Activated T-cell treated with anti-CD3 and anti-CD28 coated beads, Interleukin-2, amount 50 U/mL, for 24 hours (primary cell): Measurements from ENCODE around the gene AARSD1.
A peak's percentile ranks its signal among the peaks of the same experiment; 100 is the strongest.
"Not testable (repeated sequence)": the region's sequence is repeated elsewhere in the genome, so short reads cannot be mapped to it uniquely, and the experiment has no call there.

Experiments
- DNase-seq: peaks from one replicate; pipeline ENCODE4 v3.0.0-alpha.2; 2020
- H3K27ac Mint-ChIP-seq: 2 replicates; pipeline ENCODE4 v1.8.0; 2020; ENCODE audit warnings: mild to moderate bottlenecking, mixed read lengths
- H3K27me3 Mint-ChIP-seq: 2 replicates; pipeline ENCODE4 v1.8.0; 2020; ENCODE audit warnings: mixed read lengths
- H3K36me3 Mint-ChIP-seq: 2 replicates; pipeline ENCODE4 v1.8.0; 2020; ENCODE audit warnings: low read depth, mixed read lengths
- H3K4me1 Mint-ChIP-seq: 2 replicates; pipeline ENCODE4 v1.8.0; 2020; ENCODE audit warnings: low read depth, mixed read lengths
- H3K4me3 Mint-ChIP-seq: 2 replicates; pipeline ENCODE4 v1.8.0; 2020; ENCODE audit warnings: mild to moderate bottlenecking, moderate library complexity, mixed read lengths
- H3K9me3 Mint-ChIP-seq: 2 replicates; pipeline ENCODE4 v1.8.0; 2020; ENCODE audit warnings: mixed read lengths

AARSD1 gene, protein sequence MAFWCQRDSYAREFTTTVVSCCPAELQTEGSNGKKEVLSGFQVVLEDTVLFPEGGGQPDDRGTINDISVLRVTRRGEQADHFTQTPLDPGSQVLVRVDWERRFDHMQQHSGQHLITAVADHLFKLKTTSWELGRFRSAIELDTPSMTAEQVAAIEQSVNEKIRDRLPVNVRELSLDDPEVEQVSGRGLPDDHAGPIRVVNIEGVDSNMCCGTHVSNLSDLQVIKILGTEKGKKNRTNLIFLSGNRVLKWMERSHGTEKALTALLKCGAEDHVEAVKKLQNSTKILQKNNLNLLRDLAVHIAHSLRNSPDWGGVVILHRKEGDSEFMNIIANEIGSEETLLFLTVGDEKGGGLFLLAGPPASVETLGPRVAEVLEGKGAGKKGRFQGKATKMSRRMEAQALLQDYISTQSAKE

DNA sequence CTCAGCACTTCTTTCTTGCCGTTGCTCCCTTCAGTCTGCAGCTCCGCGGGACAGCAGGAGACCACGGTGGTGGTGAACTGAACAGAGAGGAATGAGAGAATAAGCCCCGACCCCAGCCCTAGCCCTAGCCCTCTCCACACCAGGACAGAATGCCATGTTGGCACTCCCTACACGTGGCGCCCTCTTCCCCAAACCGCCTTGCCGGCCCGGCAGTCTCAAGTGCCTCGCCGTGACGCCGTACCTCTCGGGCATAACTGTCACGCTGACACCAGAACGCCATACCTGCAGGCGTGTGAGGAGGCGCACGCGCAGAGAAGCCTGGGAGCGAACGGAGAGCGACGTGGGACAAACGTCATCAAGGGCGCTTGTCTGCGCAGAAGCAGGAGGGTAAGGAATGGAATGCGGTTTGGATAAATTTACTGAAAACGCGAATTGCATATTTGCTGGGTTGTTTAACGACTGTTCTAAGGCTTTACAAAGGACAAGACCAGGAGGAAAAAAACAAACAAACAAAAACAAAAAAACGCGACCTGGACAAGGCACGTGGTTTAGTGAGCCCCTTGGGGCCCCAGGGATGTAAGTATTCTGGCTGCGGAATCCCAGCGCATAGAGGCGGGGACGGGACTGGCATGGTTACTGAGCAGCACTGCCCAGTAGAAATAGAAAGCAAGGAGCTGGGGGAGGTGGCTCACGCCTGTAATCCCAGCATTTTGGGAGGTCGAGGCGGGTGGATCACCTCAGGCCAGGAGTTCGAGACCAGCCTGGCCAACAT, at the start of gene AARSD1:
TSS of gene AARSD1 (minus strand) at position 294 of the 772 bp plus-strand sequence. CDS start at position 280, 14 bp downstream.
- DNase-seq, result peak; percentile 89
- peaks cover 50% of the 10 kb centered on the region for H3K36me3 Mint-ChIP-seq
- peak within 1 kb of the TSS; percentile 98 for H3K27ac Mint-ChIP-seq
- H3K27me3 Mint-ChIP-seq, result no peaks in the 10 kb centered on the region
- H3K9me3 Mint-ChIP-seq, result no peaks in the 10 kb centered on the region
- H3K4me1 Mint-ChIP-seq, result peaks cover 27% of the 10 kb centered on the region
- H3K4me3 Mint-ChIP-seq, result peak within 1 kb of the TSS; percentile 98

DNA sequence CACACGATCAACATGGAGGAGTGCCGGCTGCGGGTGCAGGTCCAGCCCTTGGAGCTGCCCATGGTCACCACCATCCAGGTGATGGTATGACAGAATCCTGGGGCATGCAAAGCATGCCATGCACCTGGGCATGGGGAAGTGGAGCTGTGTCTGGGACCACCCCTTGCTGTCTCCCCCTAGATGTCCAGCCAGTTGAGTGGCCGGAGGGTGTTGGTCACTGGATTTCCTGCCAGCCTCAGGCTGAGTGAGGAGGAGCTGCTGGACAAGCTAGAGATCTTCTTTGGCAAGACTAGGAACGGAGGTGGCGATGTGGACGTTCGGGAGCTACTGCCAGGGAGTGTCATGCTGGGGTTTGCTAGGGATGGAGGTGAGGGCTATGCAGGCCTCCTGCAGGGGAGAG, 49.0 kb upstream of the AARSD1 start:
- Mint-ChIP-seq H3K4me3 (no peak overlapping the region), H3K36me3 (peaks cover 45% of the 10 kb centered on the region), H3K9me3 (no peaks in the 10 kb centered on the region), H3K27me3 (no peaks in the 10 kb centered on the region), H3K4me1 (peaks cover 20% of the 10 kb centered on the region), H3K27ac (no peak overlapping the region)
- DNase-seq, result no peak

DNA sequence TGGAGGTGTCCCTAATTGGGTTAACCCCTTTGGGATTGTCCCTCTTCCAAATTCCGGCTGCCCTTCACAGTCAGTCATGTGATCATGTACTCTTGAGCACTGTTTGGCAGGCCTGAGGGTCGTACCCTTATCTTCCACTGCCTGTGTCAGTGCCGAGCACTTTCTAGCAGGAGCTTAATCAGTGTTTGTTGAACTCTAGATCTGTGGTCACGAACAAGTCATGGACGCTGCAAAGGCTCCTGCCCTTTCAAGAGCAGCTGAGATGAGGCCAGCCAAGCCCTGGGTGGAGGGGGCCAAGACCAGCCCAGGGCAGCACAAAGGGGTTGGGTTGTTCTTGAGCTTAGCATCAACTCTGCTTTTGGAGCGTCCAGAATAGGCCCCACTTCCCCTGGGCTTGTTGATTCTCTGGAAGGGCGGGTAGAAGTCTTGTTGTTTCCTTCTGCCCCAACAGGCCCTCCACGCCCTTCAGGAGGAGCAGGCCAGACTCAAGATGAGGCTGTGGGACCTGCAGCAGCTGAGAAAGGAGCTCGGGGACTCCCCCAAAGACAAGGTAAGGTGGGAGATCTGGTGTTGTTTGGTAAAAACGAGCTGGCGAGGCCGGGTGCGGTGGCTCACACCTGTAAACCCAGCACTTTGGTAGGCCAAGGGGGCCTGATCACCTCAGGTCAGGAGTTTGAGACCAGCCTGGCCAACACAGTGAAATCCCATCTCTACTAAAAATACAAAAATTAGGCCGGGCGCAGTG, 47.6 kb upstream of the AARSD1 start:
- H3K36me3 Mint-ChIP-seq, result peaks cover 49% of the 10 kb centered on the region
- H3K9me3 Mint-ChIP-seq, result no peaks in the 10 kb centered on the region
- peaks cover 19% of the 10 kb centered on the region for H3K4me1 Mint-ChIP-seq
- H3K4me3 Mint-ChIP-seq, result no peak overlapping the region
- H3K27me3 Mint-ChIP-seq, result no peaks in the 10 kb centered on the region
- H3K27ac Mint-ChIP-seq, result peak overlapping the region; percentile 50
- no peak for DNase-seq

DNA sequence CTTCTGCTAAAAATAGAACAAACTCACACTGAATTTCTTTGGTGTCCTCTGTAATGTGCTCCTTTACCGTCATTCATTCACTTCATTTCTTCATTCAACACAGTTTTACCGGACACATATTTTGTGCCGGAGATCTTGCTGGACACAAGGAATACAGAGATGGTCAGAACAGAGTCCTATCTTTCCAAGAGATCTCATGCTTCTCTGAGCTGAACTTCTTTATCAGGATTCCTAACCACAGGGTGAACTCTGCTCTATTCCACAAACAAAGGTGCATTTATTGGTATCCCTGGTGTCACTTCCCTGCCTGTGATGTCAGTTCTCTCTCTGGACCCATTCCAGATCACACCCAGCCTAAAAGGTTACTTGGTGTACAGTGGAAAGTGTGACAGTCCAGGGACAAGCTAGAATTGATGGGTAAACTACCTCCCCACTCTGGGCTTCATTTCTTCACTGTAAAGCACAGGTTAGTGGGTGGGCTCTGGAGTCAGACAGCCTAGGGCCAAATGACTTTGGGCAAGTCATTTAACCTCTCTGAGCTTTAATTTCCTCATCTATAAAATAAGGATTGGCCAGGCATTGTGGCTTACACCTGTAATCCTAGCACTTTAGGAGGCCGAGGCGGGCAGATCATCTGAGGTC, 46.5 kb upstream of the AARSD1 start:
- Mint-ChIP-seq H3K4me1 (peaks cover 27% of the 10 kb centered on the region), H3K36me3 (peaks cover 57% of the 10 kb centered on the region), H3K4me3 (no peak overlapping the region), H3K27me3 (no peaks in the 10 kb centered on the region), H3K9me3 (no peaks in the 10 kb centered on the region), H3K27ac (peak overlapping the region; percentile 11)
- DNase-seq, result no peak

DNA sequence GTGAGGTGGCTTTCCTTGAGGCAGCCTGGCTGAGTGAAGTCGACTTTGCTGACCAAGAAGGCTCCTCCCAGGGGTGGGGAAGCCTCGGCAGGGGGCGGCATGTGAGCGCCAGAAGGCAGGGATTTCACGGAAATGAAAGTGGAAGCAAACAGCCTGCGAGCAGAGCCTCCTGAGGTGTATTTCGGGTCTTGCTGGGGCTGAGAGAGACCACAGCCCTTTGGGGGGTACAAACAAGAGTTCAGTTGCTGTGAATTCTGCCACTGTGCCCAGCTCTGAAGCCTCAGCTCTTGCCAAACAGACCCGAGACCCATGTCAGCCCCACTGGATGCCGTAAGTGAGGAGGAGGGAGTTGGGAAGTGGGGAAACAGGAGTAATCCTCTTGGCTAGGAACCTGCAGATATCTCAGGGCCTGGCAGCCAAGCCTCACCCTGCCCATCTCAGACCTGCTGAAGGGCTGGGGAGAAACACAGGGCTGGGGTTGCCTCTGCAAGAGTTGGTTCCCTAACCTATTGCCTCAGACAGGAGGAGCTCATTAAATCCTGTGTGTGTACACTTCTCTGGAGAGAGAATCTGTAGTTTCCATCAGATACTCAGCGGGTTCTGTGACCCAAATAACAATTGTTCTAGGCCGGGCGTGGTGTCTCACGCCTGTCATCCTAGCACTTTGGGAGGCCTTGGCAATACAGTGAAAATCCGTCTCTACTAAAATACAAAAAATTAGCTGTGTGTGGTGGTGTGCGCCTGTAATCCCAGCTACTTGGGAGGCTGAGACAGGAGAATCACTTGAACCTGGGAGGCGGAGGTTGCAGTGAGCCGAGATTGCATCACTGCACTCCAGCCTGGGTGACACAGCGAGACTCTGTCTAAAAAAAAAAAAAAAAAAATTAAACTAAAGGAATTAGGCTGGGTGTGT, 42.6 kb upstream of the AARSD1 start, which contains the start of gene IFI35:
TSS of gene IFI35 (plus strand) at position 146 of the 913 bp plus-strand sequence. CDS start at position 310, 164 bp downstream.
- Mint-ChIP-seq H3K9me3 (no peaks in the 10 kb centered on the region), H3K27me3 (no peaks in the 10 kb centered on the region), H3K4me3 (peak within 1 kb of the TSS; percentile 99), H3K27ac (peak within 1 kb of the TSS; percentile 100), H3K4me1 (peaks cover 49% of the 10 kb centered on the region), H3K36me3 (peaks cover 58% of the 10 kb centered on the region)
- peak; percentile 88 for DNase-seq

DNA sequence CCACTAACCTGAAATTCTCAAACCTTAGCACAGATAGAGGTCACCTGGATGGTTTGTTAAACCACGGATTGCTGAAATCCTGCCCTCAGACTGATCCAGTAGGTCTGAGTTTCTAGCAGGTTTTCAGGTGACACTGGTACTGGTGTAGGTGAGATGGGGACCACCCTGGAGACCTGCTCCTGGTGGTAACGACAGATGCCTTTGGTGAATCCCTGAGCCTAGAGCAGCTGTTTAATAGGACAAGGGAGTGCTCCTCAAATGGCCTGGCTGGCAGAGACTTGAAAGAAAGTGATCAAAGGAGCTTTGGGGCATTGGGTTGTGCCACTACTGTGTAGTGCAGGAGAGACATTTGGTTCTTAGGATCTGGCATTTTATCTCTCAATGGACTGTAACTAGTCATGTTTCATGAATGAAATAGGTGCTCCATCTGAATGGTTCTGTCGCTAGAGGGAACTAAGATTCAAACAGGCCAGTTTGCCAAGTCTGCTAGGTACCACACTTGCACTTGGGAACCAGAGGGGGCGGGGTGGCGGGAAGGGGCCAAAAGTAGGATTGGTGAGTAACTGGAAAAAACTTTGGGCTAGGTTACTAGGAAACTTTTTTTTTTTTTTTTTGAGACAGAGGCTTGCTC, 39.4 kb upstream of the AARSD1 start:
- Mint-ChIP-seq H3K9me3 (no peaks in the 10 kb centered on the region), H3K4me3 (no peak overlapping the region), H3K4me1 (peaks cover 52% of the 10 kb centered on the region), H3K36me3 (peaks cover 82% of the 10 kb centered on the region), H3K27me3 (no peaks in the 10 kb centered on the region), H3K27ac (peak overlapping the region; percentile 100)
- no peak for DNase-seq

DNA sequence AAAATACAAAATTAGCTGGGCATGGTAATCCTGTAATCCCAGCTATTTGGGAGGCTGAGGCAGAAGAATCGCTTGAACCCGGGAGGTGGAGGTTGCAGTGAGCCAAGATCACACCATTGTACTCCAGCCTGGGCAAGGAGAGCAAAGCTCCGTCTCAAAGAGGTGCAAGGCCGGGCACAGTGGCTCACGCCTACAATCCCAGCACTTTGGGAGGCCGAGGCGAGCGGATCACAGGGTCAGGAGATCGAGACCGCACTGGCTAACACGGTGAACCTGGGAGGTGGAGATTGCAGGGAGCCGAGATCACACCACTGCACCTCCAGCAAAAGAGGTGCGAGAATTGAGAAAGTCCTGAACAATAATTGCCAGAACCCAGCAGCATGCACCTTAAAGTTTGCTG, 36.6 kb upstream of the AARSD1 start:
- Mint-ChIP-seq H3K4me1 (peaks cover 53% of the 10 kb centered on the region), H3K36me3 (peaks cover 73% of the 10 kb centered on the region)

DNA sequence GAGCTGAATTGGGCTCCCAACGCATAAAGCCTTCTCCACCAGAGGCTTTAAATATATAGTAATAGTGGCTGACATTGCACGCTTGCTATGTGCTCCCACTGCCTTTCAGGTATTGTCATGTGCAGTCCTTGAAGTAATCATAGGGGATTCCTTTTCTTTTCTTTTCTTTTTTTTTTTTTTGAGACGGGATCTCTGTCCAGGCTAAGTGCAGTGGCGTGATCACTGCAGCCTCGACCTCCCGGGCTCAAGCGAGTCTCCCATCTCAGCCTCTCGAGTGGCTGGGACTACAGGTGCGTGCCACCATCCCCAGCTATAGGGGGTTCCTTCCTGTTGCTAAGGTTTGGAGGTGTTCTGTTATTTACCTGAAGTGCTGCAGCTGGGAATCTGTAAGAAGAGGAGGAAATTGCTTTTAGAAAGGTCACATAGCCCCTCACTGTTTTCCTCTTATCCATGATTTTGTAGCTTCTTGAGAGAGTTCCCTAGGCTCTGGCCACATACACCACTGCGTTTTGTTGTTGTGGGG, 34.8 kb upstream of the AARSD1 start:
- H3K27me3 Mint-ChIP-seq, result no peaks in the 10 kb centered on the region
- H3K9me3 Mint-ChIP-seq, result no peaks in the 10 kb centered on the region
- H3K36me3 Mint-ChIP-seq, result peaks cover 68% of the 10 kb centered on the region
- H3K27ac Mint-ChIP-seq, result peak overlapping the region; percentile 100
- H3K4me1 Mint-ChIP-seq, result peaks cover 43% of the 10 kb centered on the region
- peak overlapping the region; percentile 98 for H3K4me3 Mint-ChIP-seq
- DNase-seq, result no peak

More for the DNA sequence above, 36.6 kb upstream of the AARSD1 start:
- not testable (repeated sequence) for H3K9me3 Mint-ChIP-seq, DNase-seq, H3K27me3 Mint-ChIP-seq
- H3K27ac Mint-ChIP-seq, result peak overlapping the region; percentile 100
- peak overlapping the region; percentile 60 for H3K4me3 Mint-ChIP-seq

DNA sequence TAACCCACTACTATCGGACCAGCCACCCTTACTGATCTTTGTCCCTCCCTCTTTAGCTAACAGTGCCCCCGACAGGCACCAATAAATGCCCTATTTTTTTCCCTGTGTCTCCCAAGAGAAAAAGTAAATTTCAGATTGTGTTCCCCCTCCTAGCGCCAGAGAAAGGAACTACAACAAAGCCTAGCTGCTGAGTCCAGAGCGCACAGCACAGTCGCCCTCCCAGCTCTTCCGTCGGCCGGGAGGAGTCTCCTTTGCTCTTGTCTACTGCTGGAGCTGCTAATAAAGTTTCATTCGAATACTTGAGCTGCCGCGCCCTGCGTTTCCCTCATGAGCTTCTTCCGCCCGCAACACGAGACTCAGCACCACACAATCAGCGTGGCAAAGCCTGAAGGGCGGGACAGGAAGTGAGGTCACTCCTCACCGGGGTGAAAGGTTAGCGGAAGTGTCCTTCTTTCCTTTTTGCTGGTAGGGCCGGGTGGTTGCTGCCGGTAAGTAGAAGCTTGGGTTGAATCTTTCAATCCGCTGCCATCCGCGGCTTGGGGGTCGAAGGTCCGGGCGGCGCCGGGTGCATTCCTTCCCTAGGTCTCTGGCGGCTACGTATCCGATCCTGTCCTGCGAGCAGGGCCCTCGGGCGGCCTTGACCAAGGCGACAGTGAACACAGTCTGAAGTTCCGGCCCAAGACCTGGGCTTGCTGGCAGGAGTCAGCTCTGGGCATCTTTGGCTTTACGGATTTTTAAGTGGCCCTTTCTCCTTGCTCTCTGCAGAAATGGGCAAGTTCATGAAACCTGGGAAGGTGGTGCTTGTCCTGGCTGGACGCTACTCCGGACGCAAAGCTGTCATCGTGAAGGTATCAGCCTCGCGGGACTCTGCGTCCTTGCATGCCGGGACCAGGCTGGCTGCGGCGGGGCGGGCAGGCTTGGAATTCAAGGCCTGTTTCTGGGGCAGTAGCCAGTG, 34.0 kb upstream of the AARSD1 start, which contains the start of gene RPL27:
TSS of gene RPL27 (plus strand) at position 436 of the 955 bp plus-strand sequence. CDS start at position 768, 332 bp downstream.
- peaks cover 38% of the 10 kb centered on the region for H3K4me1 Mint-ChIP-seq
- H3K4me3 Mint-ChIP-seq, result peak within 1 kb of the TSS; percentile 98
- peak within 1 kb of the TSS; percentile 100 for H3K27ac Mint-ChIP-seq
- peak; percentile 98 for DNase-seq
- no peaks in the 10 kb centered on the region for H3K9me3 Mint-ChIP-seq
- no peaks in the 10 kb centered on the region for H3K27me3 Mint-ChIP-seq
- peaks cover 68% of the 10 kb centered on the region for H3K36me3 Mint-ChIP-seq

DNA sequence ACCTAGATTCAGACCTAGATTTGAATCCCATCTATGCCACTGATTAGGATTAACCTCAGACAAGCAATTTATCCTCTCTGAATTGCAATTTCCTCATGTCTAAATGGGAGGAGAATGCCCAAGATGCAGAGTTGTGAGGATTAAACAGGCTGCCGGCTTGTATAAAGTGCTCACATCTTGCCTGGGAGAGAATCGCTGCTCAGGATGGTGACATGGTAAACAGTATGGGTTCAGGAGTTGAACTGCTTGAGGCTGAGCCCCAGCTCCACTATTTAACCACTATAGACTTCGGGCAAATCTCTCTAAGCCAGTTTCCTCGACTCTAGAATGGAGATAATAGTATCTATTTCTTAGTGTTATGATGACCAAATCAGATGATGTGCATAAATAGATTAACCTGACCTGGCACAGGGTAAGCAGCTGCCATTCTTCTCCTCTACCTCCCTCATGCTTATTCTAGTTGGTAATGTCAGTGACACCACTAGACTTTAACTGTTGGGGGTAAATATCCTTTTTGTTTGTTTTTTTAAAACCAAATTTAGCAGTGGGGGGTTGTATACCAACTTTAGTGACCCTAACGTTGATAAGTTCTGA, 33.2 kb upstream of the AARSD1 start:
- H3K36me3 Mint-ChIP-seq, result peaks cover 68% of the 10 kb centered on the region
- peak overlapping the region; percentile 100 for H3K27ac Mint-ChIP-seq
- no peaks in the 10 kb centered on the region for H3K27me3 Mint-ChIP-seq
- H3K9me3 Mint-ChIP-seq, result no peaks in the 10 kb centered on the region
- peak overlapping the region; percentile 98 for H3K4me3 Mint-ChIP-seq
- no peak for DNase-seq
- peaks cover 32% of the 10 kb centered on the region for H3K4me1 Mint-ChIP-seq

DNA sequence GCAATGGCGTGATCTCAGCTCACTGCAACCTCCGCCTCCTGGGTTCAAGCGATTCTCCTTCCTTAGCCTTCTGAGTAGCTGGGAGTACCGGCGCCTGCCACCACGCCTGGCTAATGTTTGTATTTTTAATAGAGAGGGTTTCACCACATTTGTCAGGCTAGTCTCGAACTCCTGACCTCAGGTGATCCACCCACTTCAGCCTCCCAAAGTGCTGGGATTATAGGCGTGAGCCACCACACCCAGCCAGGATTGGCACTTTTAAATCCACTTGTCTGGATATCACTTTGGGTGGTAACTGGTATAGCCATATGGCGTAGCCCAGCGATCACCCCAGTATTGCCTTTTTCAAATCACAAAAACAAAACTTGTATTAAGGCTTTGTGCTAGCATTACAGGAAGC, 29.7 kb upstream of the AARSD1 start:
- not testable (repeated sequence) for H3K27ac Mint-ChIP-seq, DNase-seq, H3K27me3 Mint-ChIP-seq, H3K9me3 Mint-ChIP-seq, H3K4me3 Mint-ChIP-seq
- peaks cover 68% of the 10 kb centered on the region for H3K36me3 Mint-ChIP-seq
- H3K4me1 Mint-ChIP-seq, result peaks cover 12% of the 10 kb centered on the region
